GM19023 (cell line): Measurements from ENCODE around the gene WDR48.
A peak's percentile ranks its signal among the peaks of the same experiment; 100 is the strongest.

Source experiments
- ATAC-seq: cut with Tn5 transposase; IDR thresholded peaks from one replicate; pipeline ENCODE4 v1.9.1; 2021; ENCODE audit warnings: mild to moderate bottlenecking, moderate library complexity; ENCODE audit not compliant: unreplicated experiment

WDR48 gene

GRCh38 chr3:39063143-39063542, 11.3 kb downstream of the WDR48 start:
- ATAC-seq: no peak

DNA sequence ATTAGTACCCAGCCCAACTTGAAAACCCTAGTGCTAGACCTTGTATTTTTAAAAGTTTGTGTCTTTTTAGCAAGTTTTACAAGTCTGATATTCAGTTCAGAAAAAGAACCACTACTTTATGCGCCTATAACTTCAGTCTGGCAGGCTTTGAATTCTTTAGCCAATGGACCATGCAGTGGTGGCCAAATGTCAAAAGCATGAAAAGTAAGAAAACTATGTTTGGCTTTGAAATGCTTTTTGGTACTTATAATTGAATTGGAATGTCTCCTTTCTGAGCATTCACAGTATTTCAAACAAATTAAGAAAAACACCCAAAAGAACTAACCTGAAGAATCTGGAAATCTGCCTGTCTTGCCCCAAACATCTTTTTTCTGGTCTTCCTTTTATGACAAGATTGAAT, 12.8 kb downstream of the WDR48 start:
- ATAC-seq: no peak

- ATAC-seq: peak; percentile 97
These were observed 13.4 kb downstream of the WDR48 start for GRCh38 chr3:39065197-39065596.

DNA sequence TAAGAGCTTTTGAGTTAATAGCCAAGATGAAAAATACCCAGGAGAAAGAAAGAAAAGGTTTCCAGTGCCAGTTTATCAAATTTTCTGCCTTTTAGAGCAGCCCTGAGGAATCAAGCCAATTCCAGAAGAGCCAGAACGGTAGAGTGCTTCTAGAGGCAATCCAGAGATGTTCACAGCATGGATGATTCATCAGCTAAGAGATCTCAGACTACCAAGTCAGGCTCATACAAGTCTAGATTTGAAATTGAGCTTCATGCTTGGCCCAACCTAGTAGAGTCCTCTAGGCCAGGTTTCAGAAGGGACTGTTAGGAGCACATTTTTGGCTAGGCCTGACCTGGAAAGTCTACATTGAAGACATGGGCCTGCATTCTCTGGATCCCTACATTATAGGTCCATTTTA, 15.5 kb downstream of the WDR48 start:
- ATAC-seq: no peak

DNA sequence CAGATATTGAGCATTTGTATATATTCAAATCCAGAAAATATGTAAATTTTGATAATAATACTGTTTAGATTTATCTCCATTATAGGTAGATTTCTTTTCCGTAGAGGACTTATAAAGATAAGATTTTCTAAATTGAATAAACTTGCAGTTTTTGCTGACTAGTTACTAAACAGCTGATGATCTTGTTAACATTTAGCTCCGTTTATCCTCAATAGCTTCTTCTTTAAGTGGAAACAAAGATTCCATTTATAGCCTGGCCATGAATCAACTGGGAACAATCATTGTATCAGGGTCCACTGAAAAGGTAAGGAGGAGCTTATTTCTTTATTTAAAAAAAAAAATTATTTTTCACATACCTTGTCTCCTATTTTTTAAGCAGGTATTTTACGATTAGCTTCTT, 16.7 kb downstream of the WDR48 start:
- ATAC-seq: no peak

DNA sequence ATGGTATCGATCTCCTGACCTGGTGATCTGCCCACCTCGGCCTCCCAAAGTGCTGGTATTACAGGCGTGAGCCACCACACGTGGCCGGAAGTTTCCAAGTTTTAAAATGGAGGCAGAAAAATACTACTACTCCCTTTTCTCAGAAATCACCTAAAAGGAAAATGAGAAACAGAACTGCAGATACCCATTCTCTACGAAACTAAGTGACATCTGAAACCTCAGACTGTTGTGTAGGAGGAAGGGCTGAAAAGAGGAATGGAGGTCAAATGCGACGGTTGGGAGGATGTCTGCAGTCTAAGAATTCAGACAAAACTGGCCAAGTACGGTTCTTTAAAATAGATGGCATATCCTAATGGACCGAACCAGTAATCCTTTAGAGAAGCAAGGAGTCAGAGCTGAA, 24.1 kb downstream of the WDR48 start:
- ATAC-seq: no peak

DNA sequence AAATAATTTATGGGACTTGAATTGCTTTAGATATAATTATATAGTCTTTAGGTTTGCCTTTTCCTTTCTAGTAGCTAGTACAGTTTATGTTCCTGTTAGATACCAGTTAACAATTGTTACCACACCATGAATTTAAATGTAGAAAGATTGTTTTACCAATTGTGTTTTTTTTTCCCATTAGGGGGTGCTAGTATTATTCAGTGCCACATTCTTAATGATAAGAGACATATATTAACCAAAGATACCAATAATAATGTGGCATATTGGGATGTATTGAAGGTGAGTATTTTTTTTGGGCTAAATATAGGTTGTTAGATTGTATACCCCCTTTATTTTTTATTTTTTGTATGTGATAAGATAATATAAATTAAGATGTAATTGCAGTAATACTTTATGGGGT, 27.7 kb downstream of the WDR48 start:
- ATAC-seq: no peak

DNA sequence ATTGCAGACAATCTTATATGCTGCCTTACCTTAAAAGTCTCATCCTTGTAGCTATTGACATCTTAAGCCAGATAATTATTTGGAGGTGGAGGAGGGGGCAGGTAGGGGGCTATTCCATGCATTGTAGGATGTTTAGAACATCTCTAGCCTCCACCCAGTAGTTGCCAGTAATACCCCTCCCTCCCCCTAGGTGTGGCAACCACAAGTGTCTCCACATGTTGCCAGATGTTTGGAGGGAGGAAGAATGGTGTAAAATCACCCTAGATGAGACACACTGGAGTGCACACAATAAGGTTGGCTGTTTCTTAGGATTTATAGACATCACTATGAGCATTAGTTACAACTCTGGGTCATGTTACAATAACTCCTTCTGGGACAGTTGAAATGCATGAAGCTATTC, 28.2 kb downstream of the WDR48 start:
- no peak for ATAC-seq

- ATAC-seq: no peak
These were observed 31.0 kb downstream of the WDR48 start for GRCh38 chr3:39082666-39083313.

- ATAC-seq: no peak
These were observed 34.3 kb downstream of the WDR48 start for GRCh38 chr3:39086144-39086543.

GRCh38 chr3:39088456-39088855, 36.6 kb downstream of the WDR48 start:
- no peak for ATAC-seq

- ATAC-seq: no peak
These were observed 37.1 kb downstream of the WDR48 start for GRCh38 chr3:39088889-39089288.

DNA sequence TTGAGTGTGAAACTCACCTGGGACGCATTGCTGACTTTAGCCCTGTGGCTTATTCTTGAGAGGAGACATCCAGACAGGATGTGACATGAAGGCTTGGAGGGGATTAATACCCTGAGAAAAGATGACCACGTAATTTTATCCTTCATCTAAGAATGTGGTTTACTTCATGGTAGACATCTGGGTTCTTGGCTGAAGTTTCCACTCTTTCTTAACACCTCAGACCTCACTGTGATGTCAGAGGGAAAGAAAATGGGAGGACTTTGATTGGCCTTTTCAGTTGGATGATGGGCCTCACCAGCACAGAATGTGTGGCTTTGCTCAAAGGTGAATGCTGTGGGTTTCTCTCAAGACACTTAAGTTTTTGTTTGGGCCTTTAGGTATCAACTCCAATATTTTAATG, 39.1 kb downstream of the WDR48 start:
- no peak for ATAC-seq

GRCh38 chr3:39094851-39095677, 43.2 kb downstream of the WDR48 start:
- no peak for ATAC-seq

- ATAC-seq: no peak
These were observed 44.0 kb downstream of the WDR48 start for GRCh38 chr3:39095778-39096177.

GRCh38 chr3:39096775-39097174, 45.0 kb downstream of the WDR48 start:
- no peak for ATAC-seq

GRCh38 chr3:39097716-39098472, 46.1 kb downstream of the WDR48 start:
- ATAC-seq: no peak

DNA sequence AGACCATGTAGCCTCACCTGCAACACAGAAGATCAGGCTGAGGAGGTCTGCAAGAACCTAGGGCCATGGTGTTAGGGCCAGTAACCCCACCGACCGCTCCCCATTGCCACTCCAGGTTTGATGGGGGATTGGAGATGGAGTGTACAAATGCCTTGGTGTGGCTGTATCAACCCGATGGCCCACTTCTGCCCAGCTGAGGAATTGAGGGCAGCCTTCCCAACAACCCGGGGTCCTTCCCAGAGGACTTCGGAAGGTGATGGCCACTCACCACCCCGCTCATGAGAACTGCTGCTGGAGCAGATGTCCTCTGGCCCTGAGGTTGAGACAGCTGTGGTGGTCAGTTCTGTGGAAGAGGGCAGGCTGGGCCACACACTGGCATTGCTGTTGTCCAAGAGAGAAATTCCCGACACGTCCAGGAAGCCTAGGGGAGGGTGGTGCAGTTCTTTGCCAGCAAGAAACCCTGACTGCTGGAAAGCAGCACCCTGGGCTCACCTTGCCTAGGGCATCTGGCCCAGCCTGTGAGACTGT, 46.7 kb downstream of the WDR48 start:
- no peak for ATAC-seq

DNA sequence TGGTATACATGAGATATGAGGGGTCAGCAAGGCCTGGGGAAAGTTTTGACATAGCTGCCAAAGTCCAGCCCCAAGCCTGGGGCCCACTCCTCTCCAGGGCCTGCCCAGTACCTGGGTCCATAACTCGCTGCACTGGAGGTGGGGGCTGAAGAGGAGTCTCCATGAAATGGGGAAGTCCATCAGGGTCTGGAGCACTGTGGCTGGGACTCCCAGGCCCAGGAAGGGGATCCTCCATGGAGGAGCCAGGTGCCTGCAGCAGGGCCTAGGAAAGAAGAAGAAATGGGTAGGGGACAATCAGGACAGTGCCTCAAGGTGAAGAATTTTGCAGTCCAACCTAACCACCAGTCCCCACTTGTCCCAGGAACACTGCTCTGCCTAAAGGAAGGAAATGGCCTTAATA, 47.4 kb downstream of the WDR48 start:
- no peak for ATAC-seq

- no peak for ATAC-seq
These were observed 48.1 kb downstream of the WDR48 start for GRCh38 chr3:39099738-39100499.

DNA sequence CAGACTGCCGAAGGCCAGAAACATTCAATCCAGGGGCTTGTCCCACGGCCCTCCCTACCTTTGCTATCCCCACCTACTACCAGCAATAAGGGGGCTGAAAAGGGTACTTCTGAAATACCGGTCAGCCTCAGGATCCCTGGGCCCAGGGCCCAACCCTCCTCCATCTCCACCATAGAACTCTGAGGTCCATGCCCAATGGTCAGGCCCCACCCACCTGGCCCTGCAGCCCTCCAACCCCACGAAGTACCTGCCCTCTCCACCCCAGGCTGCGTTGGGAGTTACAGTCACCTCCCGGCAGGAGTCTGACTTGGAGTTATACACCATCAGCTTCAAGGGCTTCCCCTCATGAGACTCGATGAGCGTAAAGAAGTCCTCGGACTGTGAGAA, 48.7 kb downstream of the WDR48 start:
- ATAC-seq: no peak
